Gastrocnemius medialis (tissue), 4 donors: ENCODE results near the gene COG1.

Experiments used
- POLR2A ChIP-seq, 2 donors: fragments of 450-650 bp; IDR thresholded peaks; one replicate each; pipeline ENCODE4 v1.6.1; 2017; ENCODE audit warnings: antibody characterized with exemption in 2 of 2, mild to moderate bottlenecking in 2 of 2, moderate library complexity in 2 of 2
- TF ChIP-seq, protein P1 (sequence below), 5 experiments: fragments of 450-650 bp in 3 of 5; fragments of 200-600 bp in 2 of 5; sonication (generic) in 2 of 5; IDR thresholded peaks in 4 of 5; conservative IDR thresholded peaks in 1 of 5; 1 replicate in 4 of 5; 2 replicates in 1 of 5; pipeline ENCODE4 v1.5.1; 2016 to 2019; ENCODE audit warnings: antibody characterized with exemption in 5 of 5, mild to moderate bottlenecking in 3 of 5, moderate library complexity in 3 of 5

- TF ChIP-seq, protein P1, sequence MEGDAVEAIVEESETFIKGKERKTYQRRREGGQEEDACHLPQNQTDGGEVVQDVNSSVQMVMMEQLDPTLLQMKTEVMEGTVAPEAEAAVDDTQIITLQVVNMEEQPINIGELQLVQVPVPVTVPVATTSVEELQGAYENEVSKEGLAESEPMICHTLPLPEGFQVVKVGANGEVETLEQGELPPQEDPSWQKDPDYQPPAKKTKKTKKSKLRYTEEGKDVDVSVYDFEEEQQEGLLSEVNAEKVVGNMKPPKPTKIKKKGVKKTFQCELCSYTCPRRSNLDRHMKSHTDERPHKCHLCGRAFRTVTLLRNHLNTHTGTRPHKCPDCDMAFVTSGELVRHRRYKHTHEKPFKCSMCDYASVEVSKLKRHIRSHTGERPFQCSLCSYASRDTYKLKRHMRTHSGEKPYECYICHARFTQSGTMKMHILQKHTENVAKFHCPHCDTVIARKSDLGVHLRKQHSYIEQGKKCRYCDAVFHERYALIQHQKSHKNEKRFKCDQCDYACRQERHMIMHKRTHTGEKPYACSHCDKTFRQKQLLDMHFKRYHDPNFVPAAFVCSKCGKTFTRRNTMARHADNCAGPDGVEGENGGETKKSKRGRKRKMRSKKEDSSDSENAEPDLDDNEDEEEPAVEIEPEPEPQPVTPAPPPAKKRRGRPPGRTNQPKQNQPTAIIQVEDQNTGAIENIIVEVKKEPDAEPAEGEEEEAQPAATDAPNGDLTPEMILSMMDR (IDR thresholded peaks at IDR 0.05 in 4 of 5, conservative IDR thresholded peaks at IDR 0.05 in 1 of 5): no peak
- TF ChIP-seq POLR2A (IDR thresholded peaks at IDR 0.05): peak in 1 of 2 donors; percentile 14
Observed at GRCh38 chr17:73192894-73193701, at the start of gene COG1.
